Lower lobe of right lung (tissue), 2 donors: ENCODE results near the gene COL11A2. TPM values are rescaled to one million over a fixed set of nuclear protein-coding genes. Genes with fewer than 3 reads are reported as not detected.

Experiments used
- ATAC-seq, 2 donors: fragments of 200-7000 bp; cut with Tn5 transposase; one replicate each; pipeline ENCODE4 v1.9.1; 2020 to 2022; ENCODE audit warnings: mild to moderate bottlenecking in 2 of 2, moderate library complexity in 2 of 2
- DNase-seq: peaks from one replicate; pipeline ENCODE4 v3.0.0-alpha.2; 2020
- H3K27ac ChIP-seq: fragments of 200-600 bp; one replicate; pipeline ENCODE4 v1.8.0; 2022
- H3K27me3 ChIP-seq: fragments of 200-600 bp; one replicate; pipeline ENCODE4 v1.8.0; 2022; ENCODE audit warnings: low read depth
- H3K36me3 ChIP-seq: fragments of 200-600 bp; one replicate; pipeline ENCODE4 v1.8.0; 2022; ENCODE audit warnings: mild to moderate bottlenecking
- H3K4me1 ChIP-seq: fragments of 200-600 bp; one replicate; pipeline ENCODE4 v1.8.0; 2022
- H3K4me3 ChIP-seq: fragments of 200-600 bp; one replicate; pipeline ENCODE4 v1.8.0; 2022; ENCODE audit warnings: mild to moderate bottlenecking
- H3K9me3 ChIP-seq: fragments of 200-600 bp; one replicate; pipeline ENCODE4 v1.8.0; 2022
- CTCF ChIP-seq: fragments of 200-600 bp; IDR thresholded peaks from one replicate; pipeline ENCODE4 v1.8.0; 2022; ENCODE audit warnings: antibody characterized with exemption, mild to moderate bottlenecking
- intact Hi-C: fragments of 100-400 bp; cut with DNase I; formaldehyde crosslinking; loops from one replicate; pipeline ENCODE4 v1.11.0; 2022
- microRNA-seq: library from miRNA; unstranded; fragments of <30 nt; microRNA quantifications from one replicate; pipeline ENCODE4 v1.2.0, GENCODE V29; 2020; ENCODE audit warnings: borderline number of aligned reads
- total RNA-seq: library from RNA; stranded (reverse); fragmentation: NEBNext Ultra II Directional; extraction: Animal tissue kit (Norgen Biotek cat#: 25700); gene quantifications from one replicate; pipeline ENCODE4 v1.2.1, GENCODE V29; 2021
- donor health status: DM: no; HTN: yes; CAD: no; lungs with severe emphysema.

COL11A2 gene
- total RNA-seq, 1 donor from 2014 or later, result 0.77 TPM

- peaks cover 8% of the 10 kb centered on the region for H3K4me1 ChIP-seq
- H3K9me3 ChIP-seq, result no peaks in the 10 kb centered on the region
- H3K27me3 ChIP-seq, result peaks cover 42% of the 10 kb centered on the region
- intact Hi-C loops, result no loop called here
- DNase-seq (no peak), ATAC-seq (no peak)
- no peak for TF ChIP-seq CTCF
- H3K36me3 ChIP-seq, result no peaks in the 10 kb centered on the region
- H3K4me3 ChIP-seq, result no peak overlapping the region
- H3K27ac ChIP-seq, result no peak overlapping the region
These were observed 74.4 kb downstream of the COL11A2 start for GRCh38 chr6:33117811-33118277.

GRCh38 chr6:33116841-33117711, 75.2 kb downstream of the COL11A2 start:
- intact Hi-C loops, result no loop called here

GRCh38 chr6:33116417-33116816, 75.8 kb downstream of the COL11A2 start:
- no peaks in the 10 kb centered on the region for H3K36me3 ChIP-seq
- DNase-seq (no peak), ATAC-seq (no peak)
- H3K4me3 ChIP-seq, result no peak overlapping the region
- no peaks in the 10 kb centered on the region for H3K9me3 ChIP-seq
- peaks cover 8% of the 10 kb centered on the region for H3K4me1 ChIP-seq
- no peak for TF ChIP-seq CTCF
- H3K27ac ChIP-seq, result no peak overlapping the region
- intact Hi-C loops, result no loop called here
- H3K27me3 ChIP-seq, result peaks cover 44% of the 10 kb centered on the region

More at GRCh38 chr6:33116841-33117711, 75.2 kb downstream of the COL11A2 start:
- H3K9me3 ChIP-seq, result no peaks in the 10 kb centered on the region
- DNase-seq (no peak), ATAC-seq (peak in 1 of 2 donors; percentile 32)
- H3K4me1 ChIP-seq, result peaks cover 8% of the 10 kb centered on the region
- no peak for TF ChIP-seq CTCF
- H3K27ac ChIP-seq, result no peak overlapping the region
- H3K27me3 ChIP-seq, result peaks cover 44% of the 10 kb centered on the region
- no peak overlapping the region for H3K4me3 ChIP-seq
- no peaks in the 10 kb centered on the region for H3K36me3 ChIP-seq

- DNase-seq (no peak), ATAC-seq (peak in 1 of 2 donors; percentile 14)
- intact Hi-C loops, result no loop called here
- peaks cover 8% of the 10 kb centered on the region for H3K4me1 ChIP-seq
- no peaks in the 10 kb centered on the region for H3K9me3 ChIP-seq
- H3K36me3 ChIP-seq, result no peaks in the 10 kb centered on the region
- no peak overlapping the region for H3K4me3 ChIP-seq
- peaks cover 44% of the 10 kb centered on the region for H3K27me3 ChIP-seq
- TF ChIP-seq CTCF, result no peak
- no peak overlapping the region for H3K27ac ChIP-seq
These were observed 77.9 kb downstream of the COL11A2 start for GRCh38 chr6:33114406-33114805.

- H3K27me3 ChIP-seq, result peaks cover 44% of the 10 kb centered on the region
- TF ChIP-seq CTCF, result no peak
- H3K36me3 ChIP-seq, result no peaks in the 10 kb centered on the region
- H3K4me1 ChIP-seq, result peaks cover 8% of the 10 kb centered on the region
- H3K27ac ChIP-seq, result no peak overlapping the region
- DNase-seq (no peak), ATAC-seq (no peak)
- intact Hi-C loops, result no loop called here
- no peaks in the 10 kb centered on the region for H3K9me3 ChIP-seq
- H3K4me3 ChIP-seq, result no peak overlapping the region
These were observed 78.5 kb downstream of the COL11A2 start for GRCh38 chr6:33113755-33114154.

Small RNA genes within 50 kb of the gene (microRNA-seq; reads per million reads assigned to microRNA genes)
- gene MIR219A1, result 2.0 reads per million

Other genes with a start within 250 kb of the COL11A2 start
- gene HLA-DMA, start 239.4 kb downstream of the COL11A2 start, total RNA-seq, result 283 TPM
- 173 TPM for gene BRD2, start 223.9 kb downstream of the COL11A2 start, total RNA-seq
- 31.2 TPM for gene HLA-DOA, start 182.9 kb downstream of the COL11A2 start, total RNA-seq
- 600 TPM for gene HLA-DPA1, start 118.8 kb downstream of the COL11A2 start, total RNA-seq
- 483 TPM for gene HLA-DPB1, start 116.5 kb downstream of the COL11A2 start, total RNA-seq
- 47.4 TPM for gene RXRB, start 8.2 kb upstream of the COL11A2 start, total RNA-seq
- 76.0 TPM for gene SLC39A7, start 8.4 kb upstream of the COL11A2 start, total RNA-seq
- gene HSD17B8, start 12.2 kb upstream of the COL11A2 start, total RNA-seq, result 13.3 TPM
- gene RING1, start 16.0 kb upstream of the COL11A2 start, total RNA-seq, result 43.1 TPM
- gene VPS52, start 79.4 kb upstream of the COL11A2 start, total RNA-seq, result 59.7 TPM
- 1,662 TPM for gene RPS18, start 79.6 kb upstream of the COL11A2 start, total RNA-seq
- gene B3GALT4, start 84.7 kb upstream of the COL11A2 start, total RNA-seq, result 19.6 TPM
- gene WDR46, start 96.8 kb upstream of the COL11A2 start, total RNA-seq, result 34.4 TPM
- 32.9 TPM for gene PFDN6, start 97.1 kb upstream of the COL11A2 start, total RNA-seq
- gene RGL2, start 106.5 kb upstream of the COL11A2 start, total RNA-seq, result 117 TPM
- 206 TPM for gene TAPBP, start 121.6 kb upstream of the COL11A2 start, total RNA-seq
- gene ZBTB22, start 125.3 kb upstream of the COL11A2 start, total RNA-seq, result 27.5 TPM
- gene DAXX, start 130.5 kb upstream of the COL11A2 start, total RNA-seq, result 36.0 TPM
- 2.7 TPM for gene KIFC1, start 199.4 kb upstream of the COL11A2 start, total RNA-seq
- gene PHF1, start 218.5 kb upstream of the COL11A2 start, total RNA-seq, result 69.7 TPM
- 153 TPM for gene CUTA, start 225.6 kb upstream of the COL11A2 start, total RNA-seq
- gene SYNGAP1, start 227.6 kb upstream of the COL11A2 start, total RNA-seq, result 21.6 TPM